HCT116 (cell line): ENCODE data around the gene WDR90.

Experiments used
- TF ChIP-seq, protein P1 (sequence below), 3 experiments: fragments of 200-600 bp in 1 of 3; sonication (generic) in 1 of 3; IDR thresholded peaks in 2 of 3; conservative IDR thresholded peaks in 1 of 3; 2 replicates each; pipeline ENCODE4 v1.5.1; 2012 to 2017; ENCODE audit warnings: low read depth in 2 of 3, low read length in 2 of 3, antibody characterized with exemption in 1 of 3, borderline replicate concordance in 1 of 3, control low read depth in 1 of 3, mild to moderate bottlenecking in 1 of 3, mixed read lengths in 1 of 3, mixed run types in 1 of 3, moderate library complexity in 1 of 3; ENCODE audit not compliant: insufficient read depth in 1 of 3
- TF ChIP-seq, protein P2 (sequence below): IDR thresholded peaks from 2 replicates; pipeline ENCODE4 v1.6.1; 2012

DNA sequence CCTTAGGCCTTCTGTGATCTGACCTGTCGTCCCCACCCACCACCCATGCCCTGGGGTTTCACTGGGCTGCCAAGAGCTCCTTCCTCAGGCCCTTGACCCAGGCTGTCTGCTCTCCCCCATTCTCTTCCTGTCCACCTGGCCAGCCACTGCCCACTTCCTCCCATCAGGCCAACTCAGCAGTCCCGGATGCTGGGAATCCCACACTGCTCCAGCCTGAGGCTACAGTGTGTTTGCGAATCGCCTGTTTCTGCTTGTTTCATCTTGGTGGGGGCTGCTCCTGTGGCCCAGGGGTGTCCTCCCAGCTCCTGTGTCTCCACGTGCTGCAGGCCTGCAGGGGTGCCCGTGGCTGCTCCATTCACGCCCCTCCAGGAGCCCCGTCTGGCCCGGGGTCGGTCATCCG, 64.9 kb downstream of the WDR90 start:
- TF ChIP-seq, protein P1, sequence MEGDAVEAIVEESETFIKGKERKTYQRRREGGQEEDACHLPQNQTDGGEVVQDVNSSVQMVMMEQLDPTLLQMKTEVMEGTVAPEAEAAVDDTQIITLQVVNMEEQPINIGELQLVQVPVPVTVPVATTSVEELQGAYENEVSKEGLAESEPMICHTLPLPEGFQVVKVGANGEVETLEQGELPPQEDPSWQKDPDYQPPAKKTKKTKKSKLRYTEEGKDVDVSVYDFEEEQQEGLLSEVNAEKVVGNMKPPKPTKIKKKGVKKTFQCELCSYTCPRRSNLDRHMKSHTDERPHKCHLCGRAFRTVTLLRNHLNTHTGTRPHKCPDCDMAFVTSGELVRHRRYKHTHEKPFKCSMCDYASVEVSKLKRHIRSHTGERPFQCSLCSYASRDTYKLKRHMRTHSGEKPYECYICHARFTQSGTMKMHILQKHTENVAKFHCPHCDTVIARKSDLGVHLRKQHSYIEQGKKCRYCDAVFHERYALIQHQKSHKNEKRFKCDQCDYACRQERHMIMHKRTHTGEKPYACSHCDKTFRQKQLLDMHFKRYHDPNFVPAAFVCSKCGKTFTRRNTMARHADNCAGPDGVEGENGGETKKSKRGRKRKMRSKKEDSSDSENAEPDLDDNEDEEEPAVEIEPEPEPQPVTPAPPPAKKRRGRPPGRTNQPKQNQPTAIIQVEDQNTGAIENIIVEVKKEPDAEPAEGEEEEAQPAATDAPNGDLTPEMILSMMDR (IDR thresholded peaks at IDR 0.05 in 2 of 3, conservative IDR thresholded peaks at IDR 0.05 in 1 of 3; ENCODE audit: borderline replicate concordance in 1 of 3, insufficient read depth in 1 of 3, low read depth in 2 of 3, low read length in 2 of 3), result no peak
- TF ChIP-seq, protein P2, sequence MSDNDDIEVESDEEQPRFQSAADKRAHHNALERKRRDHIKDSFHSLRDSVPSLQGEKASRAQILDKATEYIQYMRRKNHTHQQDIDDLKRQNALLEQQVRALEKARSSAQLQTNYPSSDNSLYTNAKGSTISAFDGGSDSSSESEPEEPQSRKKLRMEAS, result no peak
